HEK293T (cell line): ENCODE results near the gene CPSF7.

Experiments
- BHLHE40 ChIP-seq: fragments of 450-650 bp; IDR thresholded peaks from 2 replicates; pipeline ENCODE4 v1.6.1; 2016; ENCODE audit warnings: mild to moderate bottlenecking, moderate library complexity, borderline replicate concordance
- FOXM1 ChIP-seq: fragments of 450-650 bp; IDR thresholded peaks from 2 replicates; pipeline ENCODE4 v1.6.1; 2017; ENCODE audit warnings: mild to moderate bottlenecking, borderline replicate concordance
- LEF1 ChIP-seq: fragments of 450-650 bp; IDR thresholded peaks from 2 replicates; pipeline ENCODE4 v1.6.1; 2017; ENCODE audit warnings: mild to moderate bottlenecking, borderline replicate concordance

GRCh38 chr11:61367406-61367805 is 62.4 kb downstream of the CPSF7 start:
- no peak for TF ChIP-seq BHLHE40
- TF ChIP-seq FOXM1 = no peak
- TF ChIP-seq LEF1 = no peak
